GM12878 (cell line): Measurements from ENCODE around the gene AGTRAP. TPM values are rescaled to one million over a fixed set of nuclear protein-coding genes. Genes with fewer than 3 reads are reported as not detected.

Source experiments
- ATAC-seq: fragments of 200-7000 bp; cut with Tn5 transposase; 3 replicates; pipeline ENCODE4 v1.9.1; 2020; ENCODE audit warnings: mild to moderate bottlenecking, moderate library complexity
- BruUV-seq: library from RNA; stranded (reverse); fragments of 400-500 nt; replicated peaks from 2 replicates; lab custom pipeline; 2021; lab: Mats Ljungman, UMichigan
- CTCF ChIA-PET: fragments of 300-600 bp; sonication (Branson Sonifier 250); formaldehyde crosslinking; extraction: SDS; loops from one replicate; lab custom pipeline; 2021; ENCODE audit warnings: inconsistent platforms; lab: Yijun Ruan, JAX
- POLR2A ChIA-PET: fragments of 350-600 bp; formaldehyde crosslinking; extraction: SDS; loops from one replicate; lab custom pipeline; 2021; ENCODE audit warnings: inconsistent platforms; lab: Charles Lee
- RAD21 ChIA-PET: fragments of 300-600 bp; sonication (Branson Sonifier 250); formaldehyde crosslinking; loops from one replicate; lab custom pipeline; 2023; ENCODE audit warnings: antibody characterized with exemption; ENCODE audit not compliant: unreplicated experiment; lab: Charles Lee
- SMC1A ChIA-PET: fragments of 300-600 bp; sonication (Branson Sonifier 250); formaldehyde crosslinking; loops from one replicate; lab custom pipeline; 2023; ENCODE audit not compliant: unreplicated experiment, uncharacterized antibody; lab: Charles Lee
- DNase-seq: peaks from one replicate; pipeline ENCODE4 v3.0.0-alpha.2; 2011; ENCODE audit warnings: low read depth, low spot score
- FAIRE-seq: peaks from 3 replicates; lab custom pipeline; 2011; peaks lifted over from hg19 to GRCh38; lab: Jason Lieb, UNC
- H2AFZ ChIP-seq: 2 replicates; pipeline ENCODE4 v1.6.0; 2011; ENCODE audit warnings: low read depth, low read length, control low read depth; ENCODE audit not compliant: control insufficient read depth
- H3K27ac ChIP-seq: 2 replicates; pipeline ENCODE4 v1.5.1; 2011; ENCODE audit warnings: control low read depth; ENCODE audit not compliant: control insufficient read depth, insufficient read depth
- H3K27me3 ChIP-seq, 2 experiments: replicated peaks in 1 of 2; 2 replicates each; pipeline versions ENCODE4 v1.6.0 to v1.6.1; 2011; ENCODE audit warnings: low read length in 1 of 2; ENCODE audit not compliant: control insufficient read depth in 2 of 2, insufficient read depth in 2 of 2
- H3K36me3 ChIP-seq, 2 experiments: 2 replicates each; pipeline ENCODE4 v1.5.1; 2011; ENCODE audit warnings: low read length in 1 of 2; ENCODE audit not compliant: control insufficient read depth in 2 of 2, insufficient read depth in 2 of 2
- H3K4me1 ChIP-seq: 2 replicates; pipeline ENCODE4 v1.6.1; 2011; ENCODE audit warnings: mild to moderate bottlenecking, low read length, moderate library complexity, mixed read lengths; ENCODE audit not compliant: control insufficient read depth, insufficient read depth
- H3K4me2 ChIP-seq: 2 replicates; pipeline ENCODE4 v1.6.0; 2011; ENCODE audit warnings: control low read depth; ENCODE audit not compliant: control insufficient read depth, insufficient read depth
- H3K4me3 ChIP-seq: fragments of 200-600 bp; sonication (generic); 2 replicates; pipeline ENCODE4 v1.5.1; 2016
- H3K79me2 ChIP-seq: 2 replicates; pipeline ENCODE4 v1.6.0; 2011; ENCODE audit warnings: low read length; ENCODE audit not compliant: control insufficient read depth, insufficient read depth
- H3K9ac ChIP-seq: 2 replicates; pipeline ENCODE4 v1.8.0; 2011; ENCODE audit warnings: low read length, control low read depth, mixed read lengths; ENCODE audit not compliant: control insufficient read depth, insufficient read depth
- H3K9me3 ChIP-seq: replicated peaks from 3 replicates; pipeline ENCODE4 v1.5.1; 2011; ENCODE audit warnings: mild to moderate bottlenecking, low read length; ENCODE audit not compliant: control insufficient read depth, insufficient read depth
- H4K20me1 ChIP-seq: 2 replicates; pipeline ENCODE4 v1.6.0; 2011; ENCODE audit not compliant: control insufficient read depth, insufficient read depth
- CEBPB ChIP-seq, 2 experiments: fragments of 150-350 bp in 1 of 2; IDR thresholded peaks; 2 replicates each; pipeline ENCODE4 v1.6.1; 2012 to 2014; ENCODE audit warnings: low read depth in 2 of 2, low read length in 2 of 2, borderline replicate concordance in 1 of 2, inconsistent platforms in 1 of 2
- EED ChIP-seq: sonication (generic); IDR thresholded peaks from 2 replicates; pipeline ENCODE4 v1.6.1; 2016; ENCODE audit warnings: antibody characterized with exemption, low read depth
- FOXM1 ChIP-seq: IDR thresholded peaks from 2 replicates; pipeline ENCODE4 v1.6.1; 2012; ENCODE audit warnings: low read depth, mild to moderate bottlenecking, inconsistent platforms, low read length, moderate library complexity
- LARP7 ChIP-seq: fragments of 450-650 bp; IDR thresholded peaks from 2 replicates; pipeline ENCODE4 v1.6.1; 2017; ENCODE audit warnings: mild to moderate bottlenecking
- MYC ChIP-seq: IDR thresholded peaks from 2 replicates; pipeline ENCODE4 v1.6.1; 2011; ENCODE audit warnings: mild to moderate bottlenecking, low read length, moderate library complexity, inconsistent platforms; ENCODE audit not compliant: insufficient read depth, insufficient replicate concordance, insufficient read length, severe bottlenecking
- POLR2A ChIP-seq: IDR thresholded peaks from 2 replicates; pipeline ENCODE4 v1.6.1; 2011; ENCODE audit warnings: low read depth, mild to moderate bottlenecking, low read length
- RB1 ChIP-seq: fragments of 450-650 bp; formaldehyde crosslinking; IDR thresholded peaks from 2 replicates; pipeline ENCODE4 v1.6.1; 2017; ENCODE audit warnings: mild to moderate bottlenecking, borderline replicate concordance
- RELA ChIP-seq: fragments of 450-650 bp; IDR thresholded peaks from 2 replicates; pipeline ENCODE4 v1.8.0; 2014; ENCODE audit warnings: borderline replicate concordance; ENCODE audit not compliant: partially characterized antibody
- RUNX3 ChIP-seq: IDR thresholded peaks from 2 replicates; pipeline ENCODE4 v1.6.1; 2012; ENCODE audit warnings: low read length, inconsistent platforms
- SIX5 ChIP-seq: IDR thresholded peaks from 2 replicates; pipeline ENCODE4 v1.6.1; 2011; ENCODE audit warnings: mild to moderate bottlenecking, low read depth, low read length, moderate library complexity; ENCODE audit not compliant: severe bottlenecking
- SP1 ChIP-seq: IDR thresholded peaks from one replicate; pipeline ENCODE4 v1.6.1; 2011; ENCODE audit warnings: low read depth, low read length
- TARDBP ChIP-seq: IDR thresholded peaks from 2 replicates; pipeline ENCODE4 v1.6.1; 2016; ENCODE audit warnings: borderline replicate concordance
- TCF3 ChIP-seq: IDR thresholded peaks from 2 replicates; pipeline ENCODE4 v1.6.1; 2012; ENCODE audit warnings: low read depth, mild to moderate bottlenecking, low read length, borderline replicate concordance; ENCODE audit not compliant: insufficient read depth
- TCF7 ChIP-seq: IDR thresholded peaks from 2 replicates; pipeline ENCODE4 v1.6.1; 2014; ENCODE audit warnings: antibody characterized with exemption, borderline replicate concordance
- YBX1 ChIP-seq: fragments of 450-650 bp; IDR thresholded peaks from 2 replicates; pipeline ENCODE4 v1.6.1; 2016; ENCODE audit warnings: antibody characterized with exemption
- ZNF622 ChIP-seq: fragments of 450-650 bp; IDR thresholded peaks from 2 replicates; pipeline ENCODE4 v1.6.1; 2017; ENCODE audit warnings: mild to moderate bottlenecking, inconsistent platforms
- WGBS: methylation state at CpG from one replicate; pipeline ENCODE4 v1.1.6; 2016; ENCODE audit warnings: low lambda C conversion rate; ENCODE audit not compliant: insufficient replicate concordance, insufficient coverage; ENCODE audit errors: missing lambda C conversion rate; 5-methylcytosine and 5-hydroxymethylcytosine counted together
- in situ Hi-C: fragments of 300-500 bp; cut with MboI; formaldehyde crosslinking; loops from 9 replicates; pipeline ENCODE4 v1.14.3; 2018; ENCODE audit warnings: mixed read lengths
- intact Hi-C: fragments of 100-400 bp; cut with micrococcal nuclease; formaldehyde crosslinking; loops from one replicate; pipeline ENCODE4 v1.14.2; 2022; ENCODE audit not compliant: unreplicated experiment
- polyA plus RNA-seq, 11 experiments: library from polyadenylated mRNA; depleted of rRNA in 4 of 11; unstranded in 6 of 11; stranded (reverse) in 5 of 11; fragments of >200 nt; fragmentation: Nextera tagmentation in 4 of 11; fragmentation: Illumina TruSeq in 1 of 11; extraction: Ambion mirVana in 4 of 11; extraction: Trizol in 1 of 11; gene quantifications; 1 replicate in 1 of 11; 2 replicates in 10 of 11; pipeline versions ENCODE4 v1.2.1 to v1.2.3, GENCODE V29; 2011 to 2016; ENCODE audit warnings: inconsistent platforms in 2 of 11, missing spikeins in 2 of 11, low read depth in 1 of 11
- total RNA-seq, 4 experiments: library from RNA; depleted of rRNA in 3 of 4; stranded (reverse); fragments of >200 nt in 3 of 4; fragmentation: Illumina TruSeq in 1 of 4; extraction: Trizol in 1 of 4; gene quantifications; 2 replicates each; pipeline versions ENCODE4 v1.2.1 to v1.2.3, GENCODE V29; 2013 to 2021
- TF ChIP-seq, protein P1 (sequence below): fragments of 450-650 bp; IDR thresholded peaks from 2 replicates; pipeline ENCODE4 v1.6.1; 2017; ENCODE audit warnings: antibody characterized with exemption, mild to moderate bottlenecking, moderate library complexity
- TF ChIP-seq, protein P2 (sequence below): fragments of 450-650 bp; IDR thresholded peaks from 2 replicates; pipeline ENCODE4 v1.6.1; 2016; ENCODE audit warnings: mild to moderate bottlenecking
- TF ChIP-seq, protein P3 (sequence below): IDR thresholded peaks from 2 replicates; pipeline ENCODE4 v1.6.1; 2011; ENCODE audit warnings: low read depth, low read length, improper control_type of control experiment, borderline replicate concordance
- TF ChIP-seq, protein P4 (sequence below): IDR thresholded peaks from 2 replicates; pipeline ENCODE4 v1.6.1; 2012; ENCODE audit warnings: low read depth, low read length, improper control_type of control experiment

Gene AGTRAP
- total and polyA plus RNA-seq, 10 of the 15 experiments (the other 5 are each of a cell fraction or from before 2014, with no cell fraction given) = 3.0 to 17.4 (median 10.2) TPM

DNA sequence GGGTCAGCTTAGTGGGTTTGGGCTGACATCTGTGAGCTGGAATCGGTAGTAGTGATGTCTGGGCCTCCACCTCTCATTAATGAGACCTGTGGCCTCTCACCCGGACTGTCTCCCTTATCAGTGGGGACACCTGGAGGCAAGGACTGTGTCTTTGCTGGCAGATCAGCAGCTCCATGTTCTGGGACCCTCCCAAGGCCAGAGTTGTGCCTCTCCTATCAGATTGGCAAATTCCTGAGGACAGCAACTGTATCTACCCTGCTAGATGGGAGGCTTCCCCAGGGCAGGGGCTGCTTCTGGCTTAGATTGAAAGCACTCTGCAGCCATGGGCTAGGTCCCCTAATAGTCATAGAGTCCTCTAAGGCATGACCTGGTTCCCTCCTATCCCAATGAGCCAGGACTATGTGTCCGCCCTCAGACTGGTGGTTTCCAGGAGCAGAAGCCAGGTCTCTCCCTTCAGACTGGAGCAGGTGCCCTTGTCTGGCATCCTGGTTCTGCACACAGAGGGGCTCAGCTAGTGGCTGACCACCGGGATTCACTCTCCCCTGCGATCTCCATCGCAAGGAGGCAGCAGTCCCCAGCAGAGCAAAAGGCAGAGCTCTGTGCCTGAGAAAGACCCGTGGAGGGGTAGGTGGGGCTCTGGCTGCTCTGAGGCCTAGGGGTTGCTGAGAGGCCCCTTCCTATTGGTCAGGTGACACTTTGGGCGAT, 38.6 kb upstream of the AGTRAP start:
- POLR2A ChIA-PET = interaction anchor here (0.6 kb wide), 1 partner anchor 37 kb away, joined by 3 read pairs; no protein-coding TSS in a partner anchor
- H3K4me3 ChIP-seq = no peak overlapping the region
- no peaks in the 10 kb centered on the region for H3K9me3 ChIP-seq
- no TSS peak for BruUV-seq
- WGBS = 36% methylated on average over 7 of the region's 8 CpGs
- H3K36me3 ChIP-seq = no peaks in the 10 kb centered on the region
- intact Hi-C loops = no loop called here
- H3K79me2 ChIP-seq = no peaks in the 10 kb centered on the region
- RAD21 ChIA-PET = no interaction called here
- FAIRE-seq (no peak), ATAC-seq (no peak), DNase-seq (no peak)
- H3K27me3 ChIP-seq = peaks cover 4 to 5% of the 10 kb centered on the region in 2 experiments; a peak in 3 of 4 replicates
- no peaks in the 10 kb centered on the region; the same call in 1 of the 2 replicates for H4K20me1 ChIP-seq
- no peak overlapping the region for H3K27ac ChIP-seq
- TF ChIP-seq RUNX3 (no peak), TCF7 (no peak), RELA (no peak), TCF3 (no peak), TARDBP (no peak), CEBPB (IDR thresholded peaks at IDR 0.05; ENCODE audit: borderline replicate concordance in 1 of 2, low read depth in 2 of 2, low read length in 2 of 2) (no peak), MYC (no peak), EED (no peak), ZNF622 (no peak), POLR2A (no peak), RB1 (no peak), LARP7 (no peak), YBX1 (no peak), FOXM1 (no peak), SP1 (no peak), SIX5 (no peak)
- TF ChIP-seq, protein P1, sequence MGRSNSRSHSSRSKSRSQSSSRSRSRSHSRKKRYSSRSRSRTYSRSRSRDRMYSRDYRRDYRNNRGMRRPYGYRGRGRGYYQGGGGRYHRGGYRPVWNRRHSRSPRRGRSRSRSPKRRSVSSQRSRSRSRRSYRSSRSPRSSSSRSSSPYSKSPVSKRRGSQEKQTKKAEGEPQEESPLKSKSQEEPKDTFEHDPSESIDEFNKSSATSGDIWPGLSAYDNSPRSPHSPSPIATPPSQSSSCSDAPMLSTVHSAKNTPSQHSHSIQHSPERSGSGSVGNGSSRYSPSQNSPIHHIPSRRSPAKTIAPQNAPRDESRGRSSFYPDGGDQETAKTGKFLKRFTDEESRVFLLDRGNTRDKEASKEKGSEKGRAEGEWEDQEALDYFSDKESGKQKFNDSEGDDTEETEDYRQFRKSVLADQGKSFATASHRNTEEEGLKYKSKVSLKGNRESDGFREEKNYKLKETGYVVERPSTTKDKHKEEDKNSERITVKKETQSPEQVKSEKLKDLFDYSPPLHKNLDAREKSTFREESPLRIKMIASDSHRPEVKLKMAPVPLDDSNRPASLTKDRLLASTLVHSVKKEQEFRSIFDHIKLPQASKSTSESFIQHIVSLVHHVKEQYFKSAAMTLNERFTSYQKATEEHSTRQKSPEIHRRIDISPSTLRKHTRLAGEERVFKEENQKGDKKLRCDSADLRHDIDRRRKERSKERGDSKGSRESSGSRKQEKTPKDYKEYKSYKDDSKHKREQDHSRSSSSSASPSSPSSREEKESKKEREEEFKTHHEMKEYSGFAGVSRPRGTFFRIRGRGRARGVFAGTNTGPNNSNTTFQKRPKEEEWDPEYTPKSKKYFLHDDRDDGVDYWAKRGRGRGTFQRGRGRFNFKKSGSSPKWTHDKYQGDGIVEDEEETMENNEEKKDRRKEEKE = no peak
- TF ChIP-seq, protein P2, sequence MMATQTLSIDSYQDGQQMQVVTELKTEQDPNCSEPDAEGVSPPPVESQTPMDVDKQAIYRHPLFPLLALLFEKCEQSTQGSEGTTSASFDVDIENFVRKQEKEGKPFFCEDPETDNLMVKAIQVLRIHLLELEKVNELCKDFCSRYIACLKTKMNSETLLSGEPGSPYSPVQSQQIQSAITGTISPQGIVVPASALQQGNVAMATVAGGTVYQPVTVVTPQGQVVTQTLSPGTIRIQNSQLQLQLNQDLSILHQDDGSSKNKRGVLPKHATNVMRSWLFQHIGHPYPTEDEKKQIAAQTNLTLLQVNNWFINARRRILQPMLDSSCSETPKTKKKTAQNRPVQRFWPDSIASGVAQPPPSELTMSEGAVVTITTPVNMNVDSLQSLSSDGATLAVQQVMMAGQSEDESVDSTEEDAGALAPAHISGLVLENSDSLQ = no peak
- TF ChIP-seq, protein P3, sequence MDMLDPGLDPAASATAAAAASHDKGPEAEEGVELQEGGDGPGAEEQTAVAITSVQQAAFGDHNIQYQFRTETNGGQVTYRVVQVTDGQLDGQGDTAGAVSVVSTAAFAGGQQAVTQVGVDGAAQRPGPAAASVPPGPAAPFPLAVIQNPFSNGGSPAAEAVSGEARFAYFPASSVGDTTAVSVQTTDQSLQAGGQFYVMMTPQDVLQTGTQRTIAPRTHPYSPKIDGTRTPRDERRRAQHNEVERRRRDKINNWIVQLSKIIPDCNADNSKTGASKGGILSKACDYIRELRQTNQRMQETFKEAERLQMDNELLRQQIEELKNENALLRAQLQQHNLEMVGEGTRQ = no peak
- TF ChIP-seq, protein P4, sequence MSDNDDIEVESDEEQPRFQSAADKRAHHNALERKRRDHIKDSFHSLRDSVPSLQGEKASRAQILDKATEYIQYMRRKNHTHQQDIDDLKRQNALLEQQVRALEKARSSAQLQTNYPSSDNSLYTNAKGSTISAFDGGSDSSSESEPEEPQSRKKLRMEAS = no peak
- H3K4me2 ChIP-seq = no peak overlapping the region
- SMC1A ChIA-PET = interaction anchor here (1.2 kb wide), 1 partner anchor 15 kb away, joined by 3 read pairs; no protein-coding TSS in a partner anchor
- in situ Hi-C loops = no loop called here
- CTCF ChIA-PET = interaction anchor here (0.9 to 1.3 kb wide), 2 partner anchors 23 to 47 kb away, joined by 5 to 9 read pairs; no protein-coding TSS in a partner anchor
- no peak overlapping the region for H3K9ac ChIP-seq
- no peak overlapping the region for H2AFZ ChIP-seq
- H3K4me1 ChIP-seq = no peaks in the 10 kb centered on the region
